GM19395 (cell line): ENCODE results near the gene ADIRF.

Source experiments
- ATAC-seq: cut with Tn5 transposase; IDR thresholded peaks from one replicate; pipeline ENCODE4 v1.9.1; 2021; ENCODE audit warnings: mild to moderate bottlenecking, moderate library complexity; ENCODE audit not compliant: unreplicated experiment

The ADIRF gene

DNA sequence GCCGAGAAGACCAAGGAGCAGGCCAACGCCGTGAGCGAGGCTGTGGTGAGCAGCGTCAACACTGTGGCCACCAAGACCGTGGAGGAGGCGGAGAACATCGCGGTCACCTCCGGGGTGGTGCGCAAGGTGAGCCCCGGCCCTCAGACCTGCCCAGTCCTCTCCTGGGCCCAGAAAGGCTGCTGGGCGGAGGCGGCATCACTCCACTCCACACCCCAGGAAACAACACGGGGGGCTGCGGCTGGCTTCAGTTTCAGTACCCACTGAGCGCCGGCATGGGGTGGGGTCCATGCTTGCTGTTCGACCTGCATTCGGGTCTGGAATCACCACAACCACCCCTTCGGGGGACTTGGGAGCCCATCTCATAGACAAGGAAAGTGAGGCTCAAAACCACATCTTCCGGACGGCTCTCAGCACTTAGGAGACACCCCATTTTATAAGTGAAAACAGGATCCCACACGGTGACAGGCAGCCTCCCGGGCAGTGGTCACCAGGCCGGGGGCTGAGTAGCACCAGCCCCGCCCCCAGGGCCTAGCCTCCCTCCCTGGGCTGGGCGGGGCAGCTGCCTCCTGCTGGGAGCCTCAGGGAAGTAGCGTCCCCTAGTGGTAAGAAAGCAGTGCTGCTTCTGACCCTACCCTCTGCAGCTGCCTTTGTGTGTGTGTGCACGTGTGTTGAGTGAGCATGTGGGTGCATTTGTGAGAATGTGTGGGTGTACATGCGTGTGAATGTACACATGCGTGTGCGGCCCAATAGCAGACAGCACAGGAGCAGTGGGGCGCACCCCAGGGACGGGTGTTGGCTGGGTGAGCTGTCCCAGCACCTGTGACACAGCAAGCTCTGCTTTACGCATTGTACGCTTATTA lies 8.0 kb upstream of the ADIRF start:
- peak; percentile 68 for ATAC-seq

DNA sequence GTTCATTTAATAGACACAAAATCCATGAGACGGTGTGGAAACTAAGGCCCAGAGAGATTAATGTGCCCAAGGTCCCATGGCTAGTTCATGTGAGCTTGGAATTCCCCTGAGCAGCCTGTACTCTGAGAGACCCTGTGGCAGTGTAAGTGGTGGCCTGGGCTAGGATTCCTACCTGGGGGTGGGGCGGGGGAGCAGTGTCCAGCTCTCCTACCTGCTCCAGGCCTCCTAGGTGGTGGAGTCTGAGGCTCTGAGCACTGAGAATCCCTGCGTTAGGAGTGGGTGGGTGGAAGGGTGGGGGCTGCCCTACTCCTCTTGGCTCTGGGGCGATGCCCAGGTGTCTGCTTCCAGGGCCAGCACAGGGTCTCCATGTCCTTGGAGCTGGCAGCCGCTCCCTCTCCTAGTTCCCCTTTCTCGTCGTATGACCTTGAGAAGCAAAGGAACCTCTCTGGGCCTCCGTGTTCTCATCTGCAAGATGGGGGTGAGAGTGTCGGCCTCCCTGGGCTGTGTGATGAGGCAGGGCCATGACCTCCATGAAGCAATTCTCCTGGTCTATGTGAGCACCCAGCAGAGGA lies 7.3 kb upstream of the ADIRF start:
- no peak for ATAC-seq

- no peak for ATAC-seq
Measured at GRCh38 chr10:86961481-86962091, 6.7 kb upstream of the ADIRF start.

- no peak for ATAC-seq
Measured at GRCh38 chr10:86962136-86962980, 5.9 kb upstream of the ADIRF start.

DNA sequence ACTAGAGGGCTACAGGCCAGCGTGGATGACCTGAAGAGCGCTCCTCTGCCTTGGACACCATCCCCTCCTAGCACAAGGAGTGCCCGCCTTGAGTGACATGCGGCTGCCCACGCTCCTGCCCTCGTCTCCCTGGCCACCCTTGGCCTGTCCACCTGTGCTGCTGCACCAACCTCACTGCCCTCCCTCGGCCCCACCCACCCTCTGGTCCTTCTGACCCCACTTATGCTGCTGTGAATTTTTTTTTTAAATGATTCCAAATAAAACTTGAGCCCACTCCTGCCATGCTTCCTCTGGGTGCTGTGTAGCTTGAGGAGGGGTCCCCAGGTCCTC lies 5.3 kb upstream of the ADIRF start:
- no peak for ATAC-seq

DNA sequence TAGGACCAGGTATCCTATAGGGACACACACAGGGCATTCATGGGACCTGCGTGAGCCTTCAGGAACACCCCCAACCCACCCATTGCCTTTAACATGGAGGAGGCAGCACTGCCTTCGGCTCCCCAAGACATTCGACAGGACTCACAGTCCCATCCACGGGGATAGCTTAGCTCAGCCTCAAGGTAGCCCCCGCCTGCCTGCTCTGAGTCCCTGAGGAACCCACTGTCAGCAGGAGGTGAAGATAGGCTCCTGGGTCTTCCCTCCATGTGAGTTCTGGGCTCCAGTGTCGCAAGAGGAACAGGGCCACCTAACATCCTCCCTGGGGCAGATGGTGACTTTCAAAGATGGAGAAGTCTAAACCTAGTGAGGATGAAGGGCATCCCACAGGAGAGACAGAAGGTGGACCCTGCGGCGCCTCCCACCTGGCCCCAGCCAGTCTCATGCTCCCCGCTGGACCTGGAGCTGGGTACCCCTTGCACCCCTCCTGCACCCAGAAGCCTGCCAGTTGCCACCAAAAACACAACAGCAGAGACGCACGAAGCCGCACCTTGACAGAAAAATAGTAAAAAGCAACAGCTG lies 4.9 kb upstream of the ADIRF start:
- no peak for ATAC-seq

GRCh38 chr10:86964061-86964846 lies 4.0 kb upstream of the ADIRF start:
- ATAC-seq = no peak

GRCh38 chr10:86964847-86965190 lies 3.5 kb upstream of the ADIRF start:
- ATAC-seq = no peak

GRCh38 chr10:86965986-86966654 lies 2.2 kb upstream of the ADIRF start:
- peak; percentile 45 for ATAC-seq

DNA sequence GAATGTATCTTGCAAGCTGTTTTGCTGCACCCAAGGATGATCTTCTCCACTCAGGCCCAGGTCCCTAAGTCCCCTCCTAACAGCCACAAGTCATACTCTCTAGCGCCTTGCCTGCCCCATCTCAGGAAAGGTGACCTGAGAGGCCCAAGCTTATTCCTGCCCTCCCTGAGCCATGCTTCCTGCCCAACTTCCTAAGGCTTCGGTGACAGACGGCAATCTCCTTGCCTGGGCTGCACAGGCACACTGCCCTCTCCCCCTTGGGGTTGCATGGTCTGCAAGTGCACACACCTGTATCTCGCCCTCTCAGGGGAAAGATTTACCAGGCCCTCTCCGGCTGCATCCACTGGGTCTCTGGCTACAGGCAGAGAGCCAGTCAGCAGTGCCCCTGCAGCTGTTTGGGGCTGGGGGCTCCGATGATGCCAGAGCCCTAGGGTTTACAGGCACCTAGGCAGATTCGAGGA lies 771 bp upstream of the ADIRF start:
- ATAC-seq = no peak

- no peak for ATAC-seq
Measured at GRCh38 chr10:86968994-86969355, 693 bp downstream of the ADIRF start.

DNA sequence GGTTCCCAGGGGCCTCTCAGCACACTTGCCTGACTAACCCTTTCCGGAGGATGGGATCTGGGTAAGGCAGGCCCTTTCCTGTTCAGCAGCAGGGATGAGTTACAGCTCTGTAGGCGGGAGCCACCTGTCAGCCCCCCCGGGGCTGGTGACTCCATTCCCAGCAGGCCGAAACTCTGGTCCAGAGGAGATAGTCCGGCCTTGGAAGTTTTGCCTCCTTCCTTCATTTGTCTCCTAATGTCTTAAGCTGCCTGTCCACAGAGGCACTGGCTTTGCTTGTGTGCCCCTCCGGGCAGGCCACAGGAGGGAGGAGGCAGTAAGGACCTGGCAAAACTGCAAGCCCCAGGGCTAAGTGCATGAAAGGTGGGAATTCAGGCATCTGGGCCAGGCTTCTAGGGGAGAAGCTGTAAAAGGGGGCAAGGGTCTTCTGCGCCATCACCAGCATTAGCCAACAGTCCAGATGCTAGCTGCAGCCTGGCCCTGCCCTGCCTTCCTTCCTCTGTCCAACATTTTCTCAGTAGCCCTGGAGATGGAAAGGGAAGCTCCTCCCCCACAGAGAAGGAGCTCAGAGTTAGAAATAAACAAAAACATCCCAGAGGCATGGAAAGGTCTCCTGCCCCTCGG lies 1.2 kb downstream of the ADIRF start:
- ATAC-seq = no peak

GRCh38 chr10:86970162-86970981 lies 2.1 kb downstream of the ADIRF start:
- no peak for ATAC-seq

GRCh38 chr10:86970982-86971231 lies 2.6 kb downstream of the ADIRF start:
- no peak for ATAC-seq

DNA sequence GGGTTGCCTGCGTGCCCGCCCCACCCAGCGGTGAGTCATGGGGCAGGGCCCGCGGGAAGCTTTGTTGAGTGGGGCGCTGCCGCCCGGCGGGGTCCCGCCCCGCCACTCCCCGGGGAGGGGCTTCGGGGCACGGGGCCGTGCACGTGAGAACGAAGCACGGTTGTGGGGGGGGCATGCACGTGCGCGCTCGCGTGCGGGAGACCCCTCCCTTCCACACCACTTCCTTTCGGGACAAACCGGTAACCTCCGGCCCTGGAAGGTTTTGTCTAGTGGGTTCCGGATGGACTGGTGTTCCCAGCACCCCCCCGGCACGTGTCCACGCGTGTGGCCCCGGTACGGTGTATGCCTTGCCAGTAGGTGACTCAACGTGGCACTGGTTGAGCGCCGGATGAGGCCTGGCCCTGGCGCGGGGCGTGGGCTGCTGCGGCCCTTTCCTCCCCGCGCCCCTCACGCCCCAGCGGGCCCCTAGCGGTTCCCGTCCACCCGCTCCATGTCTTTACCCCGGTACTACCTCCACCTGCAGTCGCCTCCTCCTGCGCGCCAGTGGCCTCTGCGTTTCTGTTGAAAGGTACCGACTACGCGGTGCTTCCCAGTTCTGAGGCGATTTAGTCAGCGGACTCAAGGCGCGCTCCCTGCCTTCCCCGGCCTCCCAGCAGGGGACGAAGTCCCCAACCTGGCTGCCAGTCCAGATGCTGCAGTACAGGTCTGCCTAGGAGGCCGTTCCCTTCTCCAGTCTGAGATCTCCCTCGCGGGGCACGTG lies 3.1 kb downstream of the ADIRF start:
- peak; percentile 60 for ATAC-seq

DNA sequence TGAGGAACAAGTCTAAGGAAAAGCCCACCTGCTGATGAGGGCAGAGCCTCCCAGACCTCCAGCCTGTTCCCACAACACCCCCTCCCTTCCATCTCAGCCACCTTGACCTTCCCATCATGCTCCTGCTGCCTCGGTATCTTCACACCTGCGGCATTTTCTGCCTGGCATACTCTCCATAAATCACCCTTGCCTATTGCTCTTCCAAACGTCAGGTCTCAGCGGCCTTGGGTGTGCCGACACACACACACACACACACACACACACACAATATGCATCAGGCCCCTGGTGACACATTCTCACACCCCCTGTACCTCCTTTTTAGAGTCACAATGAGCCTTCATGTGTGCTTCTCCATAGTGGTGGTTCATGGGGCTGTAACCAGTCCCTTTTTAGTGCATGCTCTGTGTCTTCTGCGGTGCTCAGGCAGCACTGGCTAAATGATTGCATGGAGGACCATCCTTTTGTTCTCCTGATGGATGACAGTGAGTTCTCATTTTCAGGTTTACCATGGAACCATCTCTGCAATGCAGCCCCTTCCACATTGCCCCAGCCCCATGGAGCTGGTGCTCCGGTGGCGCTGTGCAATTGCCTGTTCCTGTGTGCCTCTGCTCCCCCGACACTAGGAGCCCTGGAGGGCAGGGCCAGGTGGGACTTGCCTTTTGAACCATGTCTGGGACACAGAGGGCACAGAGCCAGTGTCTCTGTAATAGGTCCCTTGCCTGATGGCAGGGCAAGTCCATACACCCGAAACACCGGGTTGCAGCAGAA lies 4.5 kb downstream of the ADIRF start:
- ATAC-seq = no peak

DNA sequence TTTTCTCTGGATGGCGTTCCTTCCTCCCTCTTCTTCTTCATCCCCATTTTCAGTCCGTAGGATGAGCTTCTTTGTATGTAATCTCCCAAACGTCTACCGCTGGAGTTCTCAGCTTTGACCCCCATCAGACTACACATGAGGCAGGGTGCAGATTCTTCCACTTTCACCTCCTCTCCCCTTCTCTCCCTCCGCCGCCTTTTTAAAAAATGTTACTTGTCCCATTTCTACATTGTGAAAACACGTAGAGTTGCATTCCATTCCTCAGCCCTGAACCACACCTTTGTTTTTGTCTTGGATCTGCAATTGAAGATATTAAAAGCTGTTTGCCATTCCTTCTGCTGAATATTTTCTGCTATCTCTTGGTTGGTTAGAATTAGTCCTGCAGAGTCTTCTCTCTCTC lies 6.2 kb downstream of the ADIRF start:
- ATAC-seq = no peak
